Neural cell (in vitro differentiated cells): Measurements from ENCODE around the gene LSM3. TPM values are rescaled to one million over a fixed set of nuclear protein-coding genes. Genes with fewer than 3 reads are reported as not detected.

Source experiments
- H2AFZ ChIP-seq: fragments of 200-600, 300-800 bp; sonication (generic), shearing (Covaris generic); 2 replicates; pipeline ENCODE4 v1.6.0; 2014; ENCODE audit warnings: low read depth, mild to moderate bottlenecking, antibody characterized with exemption, low read length, moderate library complexity
- H3F3A ChIP-seq: fragments of 200-600 bp; shearing (Covaris generic); 2 replicates; pipeline ENCODE4 v1.6.1; 2016; ENCODE audit warnings: mild to moderate bottlenecking, moderate library complexity, mixed read lengths, antibody characterized with exemption, low read length; ENCODE audit not compliant: insufficient read depth, poor library complexity, severe bottlenecking
- H3K27ac ChIP-seq: fragments of 200-600, 300-800 bp; sonication (generic), shearing (Covaris generic); 2 replicates; pipeline ENCODE4 v1.5.1; 2014; ENCODE audit warnings: mild to moderate bottlenecking, low read length, moderate library complexity
- H3K27me3 ChIP-seq: fragments of 300-800, 200-600 bp; sonication (generic), shearing (Covaris generic); 2 replicates; pipeline ENCODE4 v1.6.0; 2014; ENCODE audit warnings: mild to moderate bottlenecking, low read depth, low read length, moderate library complexity; ENCODE audit not compliant: insufficient read depth
- H3K36me3 ChIP-seq: fragments of 300-800, 200-600 bp; sonication (generic), shearing (Covaris generic); 2 replicates; pipeline ENCODE4 v1.5.1; 2014; ENCODE audit warnings: mild to moderate bottlenecking, antibody characterized with exemption, low read length, moderate library complexity; ENCODE audit not compliant: insufficient read depth
- H3K4me2 ChIP-seq: fragments of 300-800, 200-600 bp; sonication (generic), shearing (Covaris generic); 2 replicates; pipeline ENCODE4 v1.6.0; 2014; ENCODE audit warnings: mild to moderate bottlenecking, low read length
- H3K4me3 ChIP-seq: fragments of 300-800, 200-600 bp; sonication (generic), shearing (Covaris generic); 2 replicates; pipeline ENCODE4 v1.5.1; 2014; ENCODE audit warnings: mild to moderate bottlenecking, low read length, moderate library complexity
- H3K79me2 ChIP-seq: fragments of 200-600 bp; shearing (Covaris generic); replicated peaks from 2 replicates; pipeline ENCODE4 v1.6.0; 2014; ENCODE audit warnings: mild to moderate bottlenecking, low read length, moderate library complexity; ENCODE audit not compliant: insufficient read depth
- H3K9ac ChIP-seq: fragments of 300-800, 200-600 bp; sonication (generic), shearing (Covaris generic); 2 replicates; pipeline ENCODE4 v1.6.1; 2016; ENCODE audit warnings: mild to moderate bottlenecking, low read length, mixed read lengths
- H3K9me2 ChIP-seq: fragments of 200-600 bp; shearing (Covaris generic); 2 replicates; pipeline ENCODE4 v1.6.1; 2016; ENCODE audit warnings: mild to moderate bottlenecking, low read length, mixed read lengths; ENCODE audit not compliant: insufficient read depth
- H3K9me3 ChIP-seq: fragments of 200-600, 300-800 bp; sonication (generic), shearing (Covaris generic); 2 replicates; pipeline ENCODE4 v1.6.1; 2016; ENCODE audit warnings: mild to moderate bottlenecking, mixed run types, low read length, moderate library complexity, mixed read lengths
- H4K20me1 ChIP-seq: fragments of 200-600 bp; shearing (Covaris generic); 2 replicates; pipeline ENCODE4 v1.6.1; 2016; ENCODE audit warnings: mild to moderate bottlenecking, mixed run types; ENCODE audit not compliant: insufficient read depth
- EP300 ChIP-seq: fragments of 450-650 bp; conservative IDR thresholded peaks from 2 replicates; pipeline ENCODE4 v1.6.1; 2014; ENCODE audit warnings: antibody characterized with exemption, mild to moderate bottlenecking, moderate library complexity; ENCODE audit not compliant: poor library complexity, severe bottlenecking
- EZH2 ChIP-seq: fragments of 200-600, 300-800 bp; shearing (Covaris generic), sonication (generic); IDR thresholded peaks from 2 replicates; pipeline ENCODE4 v1.6.1; 2014; ENCODE audit warnings: antibody characterized with exemption, low read length, borderline replicate concordance, mild to moderate bottlenecking; ENCODE audit not compliant: insufficient read depth, poor library complexity, severe bottlenecking
- MXI1 ChIP-seq: fragments of 450-650 bp; conservative IDR thresholded peaks from 2 replicates; pipeline ENCODE4 v1.6.1; 2014; ENCODE audit warnings: antibody characterized with exemption, mild to moderate bottlenecking; ENCODE audit not compliant: poor library complexity, severe bottlenecking
- POLR2AphosphoS5 ChIP-seq: IDR thresholded peaks from 2 replicates; pipeline ENCODE4 v1.6.1; 2012
- REST ChIP-seq: IDR thresholded peaks from 2 replicates; pipeline ENCODE4 v1.6.1; 2012; ENCODE audit warnings: borderline replicate concordance
- SMC3 ChIP-seq: fragments of 450-650 bp; conservative IDR thresholded peaks from 2 replicates; pipeline ENCODE4 v1.6.1; 2014; ENCODE audit warnings: antibody characterized with exemption, mild to moderate bottlenecking, moderate library complexity; ENCODE audit not compliant: poor library complexity
- TAF1 ChIP-seq: IDR thresholded peaks from 2 replicates; pipeline ENCODE4 v1.6.1; 2012; ENCODE audit warnings: low read depth
- polyA plus RNA-seq: library from polyadenylated mRNA; depleted of rRNA; stranded (reverse); fragments of >200 nt; gene quantifications from 2 replicates; pipeline ENCODE4 v1.2.3, GENCODE V29; 2014
- TF ChIP-seq, protein P1 (sequence below): fragments of 450-650 bp; IDR thresholded peaks from 2 replicates; pipeline ENCODE4 v1.5.1; 2014; ENCODE audit warnings: antibody characterized with exemption, mild to moderate bottlenecking, moderate library complexity; ENCODE audit not compliant: poor library complexity, severe bottlenecking

LSM3 gene
- polyA plus RNA-seq, 1 donor from 2014 or later: 29.6 TPM

GRCh38 chr3:14138109-14138877, 40.3 kb upstream of the LSM3 start:
- peaks cover 11% of the 10 kb centered on the region for H3K36me3 ChIP-seq
- no peak overlapping the region for H3K4me2 ChIP-seq

DNA sequence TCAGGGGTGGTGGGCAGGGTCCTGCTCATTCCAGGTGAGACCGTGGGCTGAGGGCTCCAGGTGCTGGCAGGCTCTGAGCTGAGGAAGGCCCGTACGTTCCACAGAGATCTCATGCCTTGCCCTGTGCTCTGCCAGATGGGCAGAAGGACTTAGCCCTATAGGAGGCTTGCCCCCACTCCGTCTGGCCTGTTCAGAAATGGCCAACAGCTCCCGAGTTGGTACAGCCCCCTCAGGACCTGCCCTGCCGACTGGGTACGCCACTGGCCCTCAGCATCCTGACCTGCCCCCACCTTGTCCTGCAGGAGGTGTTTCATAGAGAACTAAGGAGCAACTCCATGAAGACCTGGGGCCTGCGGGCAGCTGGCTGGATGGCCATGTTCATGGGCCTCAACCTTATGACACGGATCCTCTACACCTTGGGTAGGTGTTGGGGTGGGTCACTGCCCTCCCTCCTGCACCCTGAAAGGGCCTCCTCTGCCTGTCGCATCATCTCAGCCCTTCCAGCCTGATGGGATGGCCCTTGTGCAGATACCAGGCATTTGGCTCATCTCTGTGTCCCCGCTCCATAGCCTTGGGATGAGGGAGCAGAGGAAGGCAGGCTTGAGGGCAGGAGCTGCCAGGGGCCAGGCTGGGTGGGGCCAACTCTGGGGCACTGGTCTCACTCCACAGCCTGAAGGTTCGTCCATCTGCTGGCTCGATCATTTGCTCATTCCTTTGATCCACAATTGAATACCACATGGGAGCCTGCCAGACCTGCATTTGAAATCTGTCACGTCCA, 39.5 kb upstream of the LSM3 start:
- H3K9me2 ChIP-seq: no peaks in the 10 kb centered on the region
- H3K36me3 ChIP-seq: peaks cover 11% of the 10 kb centered on the region
- no peak overlapping the region for H2AFZ ChIP-seq
- no peaks in the 10 kb centered on the region for H3F3A ChIP-seq
- H3K27ac ChIP-seq: no peak overlapping the region
- no peaks in the 10 kb centered on the region for H3K27me3 ChIP-seq
- no peak overlapping the region for H3K4me2 ChIP-seq
- no peaks in the 10 kb centered on the region for H3K9me3 ChIP-seq
- H3K79me2 ChIP-seq: no peaks in the 10 kb centered on the region
- no peak overlapping the region for H3K9ac ChIP-seq
- H3K4me3 ChIP-seq: no peak overlapping the region
- H4K20me1 ChIP-seq: no peaks in the 10 kb centered on the region
- TF ChIP-seq MXI1 (no peak), SMC3 (no peak), POLR2AphosphoS5 (no peak), EP300 (no peak), REST (no peak), EZH2 (no peak), TAF1 (no peak)
- TF ChIP-seq, protein P1, sequence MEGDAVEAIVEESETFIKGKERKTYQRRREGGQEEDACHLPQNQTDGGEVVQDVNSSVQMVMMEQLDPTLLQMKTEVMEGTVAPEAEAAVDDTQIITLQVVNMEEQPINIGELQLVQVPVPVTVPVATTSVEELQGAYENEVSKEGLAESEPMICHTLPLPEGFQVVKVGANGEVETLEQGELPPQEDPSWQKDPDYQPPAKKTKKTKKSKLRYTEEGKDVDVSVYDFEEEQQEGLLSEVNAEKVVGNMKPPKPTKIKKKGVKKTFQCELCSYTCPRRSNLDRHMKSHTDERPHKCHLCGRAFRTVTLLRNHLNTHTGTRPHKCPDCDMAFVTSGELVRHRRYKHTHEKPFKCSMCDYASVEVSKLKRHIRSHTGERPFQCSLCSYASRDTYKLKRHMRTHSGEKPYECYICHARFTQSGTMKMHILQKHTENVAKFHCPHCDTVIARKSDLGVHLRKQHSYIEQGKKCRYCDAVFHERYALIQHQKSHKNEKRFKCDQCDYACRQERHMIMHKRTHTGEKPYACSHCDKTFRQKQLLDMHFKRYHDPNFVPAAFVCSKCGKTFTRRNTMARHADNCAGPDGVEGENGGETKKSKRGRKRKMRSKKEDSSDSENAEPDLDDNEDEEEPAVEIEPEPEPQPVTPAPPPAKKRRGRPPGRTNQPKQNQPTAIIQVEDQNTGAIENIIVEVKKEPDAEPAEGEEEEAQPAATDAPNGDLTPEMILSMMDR: no peak

More at GRCh38 chr3:14138109-14138877, 40.3 kb upstream of the LSM3 start:
- H3K9me3 ChIP-seq: no peaks in the 10 kb centered on the region
- no peaks in the 10 kb centered on the region for H3K9me2 ChIP-seq
- no peaks in the 10 kb centered on the region for H4K20me1 ChIP-seq
- H3K27ac ChIP-seq: no peak overlapping the region
- TF ChIP-seq MXI1: no peak
- no peak overlapping the region for H3K9ac ChIP-seq
- H3K4me3 ChIP-seq: no peak overlapping the region
- no peaks in the 10 kb centered on the region for H3K79me2 ChIP-seq
- H2AFZ ChIP-seq: no peak overlapping the region
- no peaks in the 10 kb centered on the region for H3K27me3 ChIP-seq
- H3F3A ChIP-seq: no peaks in the 10 kb centered on the region
